ENCODE data around the gene HAGH. TPM values are rescaled to one million over a fixed set of nuclear protein-coding genes. Genes with fewer than 3 reads are reported as not detected.

Gene HAGH
- polyA plus RNA-seq, 2 of the 4 experiments (the other 2 are of a cell fraction) = 34.9 to 66.4 TPM

GRCh38 chr16:1786242-1787055 is 40.2 kb downstream of the HAGH start:
- FAIRE-seq (no peak), DNase-seq (ENCODE audit: low read depth in 1 of 2, low spot score in 1 of 2) (no peak), ATAC-seq (no peak)
- no peak overlapping the region for H3K27ac ChIP-seq
- POLR2A ChIA-PET = no interaction called here
- no peak overlapping the region for H3K4me2 ChIP-seq
- H3K4me3 ChIP-seq = no peak overlapping the region
- CTCF ChIA-PET = interaction anchor here (0.7 to 1.0 kb wide), 2 partner anchors 22 to 77 kb away, joined by 3 read pairs; no protein-coding TSS in a partner anchor
- no peak for TF ChIP-seq CBX2 (IDR thresholded peaks at IDR 0.05; ENCODE audit: borderline replicate concordance, low read depth)
- no peak for TF ChIP-seq RARB (CRISPR knock-in tag; IDR thresholded peaks at IDR 0.05)
- TF ChIP-seq NR3C1 (IDR thresholded peaks at IDR 0.05) = no peak
- TF ChIP-seq TP53 (CRISPR knock-in tag; IDR thresholded peaks at IDR 0.05) = no peak
- TF ChIP-seq NPAS2 (CRISPR knock-in tag; IDR thresholded peaks at IDR 0.05; ENCODE audit: borderline replicate concordance) = no peak
- TF ChIP-seq HOXB5 (CRISPR knock-in tag; IDR thresholded peaks at IDR 0.05) = no peak
- no peak for TF ChIP-seq HOXA7 (CRISPR knock-in tag; IDR thresholded peaks at IDR 0.05)
- TF ChIP-seq HEYL (CRISPR knock-in tag; IDR thresholded peaks at IDR 0.05) = no peak
- TF ChIP-seq MYC (IDR thresholded peaks at IDR 0.05; ENCODE audit: borderline replicate concordance, low read length) = no peak
- TF ChIP-seq SREBF2 (IDR thresholded peaks at IDR 0.05) = no peak
- TF ChIP-seq BCL3 (IDR thresholded peaks at IDR 0.05) = no peak
- no peak for TF ChIP-seq RAD21 (conservative IDR thresholded peaks at IDR 0.05 in 1 of 2, IDR thresholded peaks at IDR 0.05 in 1 of 2)
- no peak for TF ChIP-seq GATA3 (IDR thresholded peaks at IDR 0.05; ENCODE audit: borderline replicate concordance)
- no peak for TF ChIP-seq TFCP2L1 (CRISPR knock-in tag; IDR thresholded peaks at IDR 0.05)
- no peak for TF ChIP-seq EHF (CRISPR knock-in tag; IDR thresholded peaks at IDR 0.05)
- no peak for TF ChIP-seq FOSL2 (IDR thresholded peaks at IDR 0.05)
- no peak for TF ChIP-seq FOSL2 (CRISPR knock-in tag; IDR thresholded peaks at IDR 0.05)
- TF ChIP-seq ELK1 (IDR thresholded peaks at IDR 0.05; ENCODE audit: low read depth, low read length) = no peak
- no peak for TF ChIP-seq REST (IDR thresholded peaks at IDR 0.05)
- peaks cover 7% of the 10 kb centered on the region; the same call in 2 of the 3 replicates for H3K4me1 ChIP-seq
- no peaks in the 10 kb centered on the region for H3K9me3 ChIP-seq
- WGBS (ENCODE audit: missing lambda C conversion rate) = 91% methylated on average over 40 of the region's 51 CpGs

- ATAC-seq (no peak), FAIRE-seq (no peak)
- H3K4me2 ChIP-seq = no peak overlapping the region
Observed at GRCh38 chr16:1785846-1786170, 40.8 kb downstream of the HAGH start.

More at GRCh38 chr16:1785846-1786170, 40.8 kb downstream of the HAGH start:
- Histone ChIP-seq H3K27ac (no peak overlapping the region), H3K4me3 (no peak overlapping the region), H3K9me3 (no peaks in the 10 kb centered on the region), H3K4me1 (peaks cover 14% of the 10 kb centered on the region; the same call in 2 of the 3 replicates)
- POLR2A ChIA-PET = no interaction called here
- no peak for DNase-seq (ENCODE audit: low read depth in 1 of 2, low spot score in 1 of 2)
- CTCF ChIA-PET = interaction anchor here (0.7 to 1.3 kb wide), 3 partner anchors 11 to 78 kb away, joined by 3 to 4 read pairs (median 3); no protein-coding TSS in a partner anchor
- TF ChIP-seq TFCP2L1 (CRISPR knock-in tag; IDR thresholded peaks at IDR 0.05) = no peak
- 91% methylated on average over 11 of the region's 14 CpGs for WGBS (ENCODE audit: missing lambda C conversion rate)
